ENCODE results near the gene HOXD13.

The HOXD13 gene

DNA sequence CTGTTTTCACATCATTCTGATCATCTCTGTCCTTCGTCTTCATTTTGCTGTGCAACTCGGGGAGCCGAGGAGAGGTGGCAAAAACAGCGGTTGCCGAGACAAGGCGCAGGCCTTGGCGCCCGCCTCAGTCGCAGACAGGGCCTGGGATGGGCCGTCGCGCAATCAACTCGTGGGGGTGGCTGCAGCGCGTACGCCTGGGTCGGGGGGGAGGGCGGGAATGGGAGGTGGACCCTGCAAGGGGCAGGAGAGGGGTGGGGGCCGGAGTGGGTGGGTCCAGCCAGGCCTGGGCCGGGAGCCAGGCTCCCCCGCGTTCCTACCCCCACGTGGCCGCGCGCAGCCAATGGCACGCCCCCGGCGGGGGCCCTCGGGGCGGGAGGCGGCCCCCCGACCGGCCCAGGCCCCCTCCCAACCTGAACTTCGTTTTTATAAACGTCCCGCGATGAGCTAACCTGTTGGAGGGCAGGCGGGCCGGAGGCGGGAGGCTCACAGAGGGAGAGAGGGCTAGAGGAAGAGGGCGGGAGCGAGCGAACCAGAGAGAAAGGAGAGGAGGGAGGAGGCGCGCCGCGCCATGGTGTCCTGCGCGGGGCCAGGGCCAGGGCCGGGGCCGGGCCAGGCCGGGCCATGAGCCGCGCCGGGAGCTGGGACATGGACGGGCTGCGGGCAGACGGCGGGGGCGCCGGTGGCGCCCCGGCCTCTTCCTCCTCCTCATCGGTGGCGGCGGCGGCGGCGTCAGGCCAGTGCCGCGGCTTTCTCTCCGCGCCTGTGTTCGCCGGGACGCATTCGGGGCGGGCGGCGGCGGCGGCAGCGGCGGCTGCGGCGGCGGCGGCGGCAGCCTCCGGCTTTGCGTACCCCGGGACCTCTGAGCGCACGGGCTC is at the start of gene HOXD13:
TSS of gene HOXD13 (plus strand) at position 452 of the 875 bp plus-strand sequence. CDS start at position 622, 170 bp downstream.
- no peak for DNase-seq

DNA sequence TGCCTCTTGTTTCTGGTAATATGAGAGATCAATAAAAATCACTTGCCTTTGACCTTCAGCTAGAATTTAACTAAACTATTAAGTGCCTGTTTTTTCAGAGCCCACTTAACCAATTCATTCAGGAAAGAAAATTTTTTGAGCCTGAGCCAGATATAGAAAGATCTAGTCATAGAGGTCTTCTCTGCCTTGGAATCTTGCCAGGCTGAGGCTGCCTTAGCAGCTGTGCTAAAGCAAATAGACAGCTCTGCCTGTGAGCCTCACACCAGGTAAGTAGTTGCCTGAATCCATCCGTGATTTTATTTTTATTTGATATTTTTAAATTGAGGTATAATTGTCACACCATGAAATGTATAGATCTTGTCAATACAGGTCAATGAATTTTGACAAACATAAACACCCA is 36.1 kb upstream of the HOXD13 start:
- no peak for DNase-seq

DNA sequence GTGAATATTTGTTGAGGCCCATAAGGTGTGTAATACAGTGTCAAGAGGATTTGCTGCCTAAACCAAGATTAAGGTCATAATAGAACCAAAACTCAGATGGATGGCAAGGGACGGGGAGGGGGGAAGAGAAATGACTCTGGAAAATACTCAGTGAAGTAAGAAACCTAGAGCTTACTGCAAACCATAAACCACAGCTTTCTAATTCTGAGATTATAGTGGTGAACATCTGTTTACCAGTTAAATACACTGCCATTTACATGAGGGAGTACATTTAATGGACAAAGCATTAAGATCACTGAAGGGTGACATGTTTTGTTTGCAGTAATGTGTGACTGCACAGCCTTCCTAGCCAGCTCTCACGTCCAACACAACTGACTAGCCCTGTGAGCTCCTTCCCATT is 28.6 kb upstream of the HOXD13 start:
- DNase-seq = no peak

DNA sequence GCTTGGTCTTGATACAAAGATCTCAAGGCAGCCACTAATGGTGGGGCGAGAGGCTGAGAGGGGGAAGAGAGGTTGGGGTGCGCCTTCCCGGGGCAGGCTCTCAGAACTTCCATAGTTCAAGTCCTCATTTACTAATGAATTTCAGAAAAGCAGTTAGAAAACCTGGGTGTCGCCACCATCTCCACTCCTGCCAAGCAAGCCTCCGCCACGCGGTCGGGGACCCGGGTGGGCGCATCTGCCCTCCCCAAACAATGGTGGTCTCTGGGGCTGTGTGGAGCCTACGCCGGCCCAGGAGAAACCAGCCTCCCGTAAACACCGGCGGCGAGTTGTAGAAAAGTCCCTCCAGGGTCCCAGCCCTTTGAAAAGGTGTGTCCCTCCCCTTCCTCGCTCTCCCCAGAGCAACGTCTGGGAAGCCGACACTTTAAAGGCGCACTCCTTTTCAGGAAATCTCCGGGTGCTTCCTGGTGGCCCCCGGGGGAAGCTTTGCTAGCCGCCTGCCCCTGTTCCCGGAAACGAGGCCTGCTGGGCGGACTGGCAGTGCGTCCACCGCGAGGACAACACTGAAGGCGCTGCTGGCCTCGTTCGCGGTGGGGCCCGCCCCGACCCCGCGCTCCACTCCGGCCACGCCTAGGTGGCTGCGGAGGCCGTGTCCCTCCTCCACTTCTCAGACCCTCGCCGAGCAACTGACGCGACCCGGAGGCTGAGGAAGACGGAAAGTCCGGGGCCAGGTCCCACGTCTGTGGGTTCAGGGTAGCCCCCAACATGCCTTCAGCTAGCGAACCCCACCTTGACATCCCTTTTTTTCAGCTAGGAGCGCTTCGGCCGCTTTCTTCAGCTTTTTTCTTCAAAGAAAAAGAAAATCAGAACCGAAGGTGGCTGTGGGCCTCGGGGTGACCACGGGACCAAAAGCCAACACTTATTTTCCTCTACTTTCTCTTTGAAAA is 25.6 kb upstream of the HOXD13 start:
- no peak for DNase-seq

DNA sequence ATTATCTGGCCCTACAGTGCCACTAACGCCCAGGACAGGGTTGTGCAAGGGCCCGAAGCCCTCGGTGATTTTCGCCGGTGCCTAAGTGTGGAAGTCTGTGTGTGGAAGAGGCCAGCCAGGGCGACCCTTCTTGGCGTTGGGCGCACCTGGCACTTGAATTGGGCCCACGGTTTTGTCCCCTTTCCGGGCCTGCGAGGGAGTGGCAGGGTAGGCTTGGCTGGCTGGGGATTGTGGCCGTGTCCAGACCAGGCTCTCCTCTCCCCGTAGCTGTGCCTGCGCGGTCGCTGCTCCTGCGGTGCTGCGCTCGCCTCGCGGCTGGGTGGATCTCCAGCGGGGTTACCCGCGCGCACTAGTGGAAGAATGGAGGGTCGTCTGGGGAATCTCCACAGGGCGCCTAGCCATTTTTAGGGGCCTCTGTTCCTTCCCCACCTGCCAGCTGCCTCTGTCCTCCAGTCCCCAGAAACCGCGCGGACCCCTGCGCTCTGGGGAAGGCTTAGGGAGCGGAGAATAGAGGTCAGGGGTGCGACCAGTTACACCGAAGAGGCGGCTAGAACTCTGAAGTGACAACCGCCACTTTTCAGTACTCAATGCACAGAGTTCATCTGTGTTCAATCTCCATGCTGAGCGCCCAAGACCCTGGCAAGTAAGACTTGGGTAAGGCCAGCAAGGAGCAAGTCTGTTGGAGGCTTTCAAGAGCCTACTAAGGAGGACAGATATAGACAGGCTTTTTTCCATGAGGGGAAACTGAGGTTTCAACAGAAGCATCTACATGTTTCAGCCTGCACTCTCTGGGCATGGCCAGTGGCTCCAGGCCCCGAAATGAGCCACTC is 24.7 kb upstream of the HOXD13 start:
- no peak for DNase-seq

DNA sequence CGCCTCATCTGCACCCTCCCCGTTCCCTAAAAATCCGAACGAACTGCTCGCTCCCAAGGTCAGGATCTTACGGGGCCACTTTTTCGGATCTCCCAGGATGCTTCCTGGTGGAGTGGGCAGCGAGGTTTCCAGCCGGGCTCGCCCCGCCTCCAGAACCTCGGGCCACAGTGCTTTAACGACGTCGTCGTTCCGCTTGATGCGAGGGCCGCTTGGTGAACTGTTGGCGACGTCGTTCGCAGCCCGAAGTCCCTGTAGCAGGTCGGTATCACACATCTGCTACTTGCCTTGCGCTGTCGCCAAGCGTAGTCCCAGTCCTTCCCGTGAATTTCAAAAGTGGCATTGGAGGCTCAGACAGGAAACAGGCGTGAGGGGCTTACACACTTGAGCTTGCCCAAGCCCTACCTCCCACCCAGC is 24.1 kb upstream of the HOXD13 start:
- DNase-seq = no peak

- DNase-seq = no peak
Observed at GRCh38 chr2:176071330-176072291, 20.9 kb upstream of the HOXD13 start.

- no peak for DNase-seq
Observed at GRCh38 chr2:176072292-176072669, 20.2 kb upstream of the HOXD13 start.

GRCh38 chr2:176072951-176073904 is 19.3 kb upstream of the HOXD13 start:
- DNase-seq = no peak

DNA sequence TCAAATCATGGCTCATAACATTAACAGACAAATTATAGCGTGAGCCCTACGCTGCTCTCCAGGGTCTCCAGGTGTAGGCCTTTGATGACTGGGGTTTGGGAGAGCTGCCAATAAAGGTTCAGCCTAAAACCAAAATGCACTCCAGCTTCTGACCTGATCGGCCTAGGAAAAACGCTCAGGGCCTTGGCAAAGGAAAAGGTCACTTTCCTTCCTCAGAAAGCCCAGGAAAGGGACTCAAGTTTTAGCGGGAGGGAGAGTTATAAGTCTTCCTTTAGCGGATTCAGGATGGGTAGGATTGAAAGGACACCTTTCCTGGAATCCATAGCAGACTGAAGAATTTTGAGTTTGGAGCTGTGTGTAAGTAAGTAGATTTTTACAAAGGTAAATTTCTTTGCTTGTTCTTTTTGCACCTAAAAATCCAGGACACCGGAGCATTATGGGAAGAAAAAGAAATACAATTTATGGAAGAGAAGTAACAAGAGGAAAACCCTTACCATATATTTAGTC is 17.5 kb upstream of the HOXD13 start:
- DNase-seq = no peak

DNA sequence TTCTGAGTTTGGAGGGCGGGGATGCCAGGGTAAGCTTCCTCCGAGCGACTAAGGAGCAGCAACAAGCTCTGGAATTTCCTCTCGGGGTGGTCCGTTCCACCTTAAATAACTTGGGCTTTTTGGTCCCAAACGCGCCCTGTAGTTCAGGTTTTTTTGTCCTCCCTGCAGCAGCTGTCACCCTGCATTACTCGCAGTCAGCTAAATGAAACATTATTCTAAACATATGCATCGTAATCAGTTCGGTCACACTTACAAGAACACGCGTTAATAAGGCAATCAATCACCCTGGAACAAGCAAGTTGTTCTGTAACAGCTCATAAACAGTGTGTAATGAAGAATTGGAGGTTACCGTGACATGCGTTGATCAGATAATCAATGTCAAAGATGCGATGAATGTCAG is 17.0 kb upstream of the HOXD13 start:
- no peak for DNase-seq

DNA sequence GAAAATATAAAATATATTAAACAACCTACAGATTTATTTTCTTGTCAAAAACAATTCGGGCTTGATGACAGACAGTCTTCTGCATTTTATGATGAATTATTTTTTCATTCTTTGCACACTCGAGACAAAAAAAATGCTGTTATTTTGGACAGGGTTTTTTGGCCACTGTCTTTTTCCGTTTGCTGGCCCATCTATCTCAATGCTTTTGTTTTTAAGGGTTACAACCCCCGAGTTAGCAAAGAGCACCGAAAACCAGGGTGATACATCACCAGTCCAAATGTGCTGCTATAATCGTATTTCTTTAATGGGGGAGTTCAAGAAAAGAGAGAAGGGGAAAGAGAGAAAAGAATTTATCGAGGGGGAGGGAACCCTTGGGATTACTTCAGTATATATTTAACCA is 16.5 kb upstream of the HOXD13 start:
- no peak for DNase-seq

- no peak for DNase-seq
Observed at GRCh38 chr2:176076796-176077195, 15.7 kb upstream of the HOXD13 start.

- DNase-seq = no peak
Observed at GRCh38 chr2:176078541-176079284, 13.8 kb upstream of the HOXD13 start.

DNA sequence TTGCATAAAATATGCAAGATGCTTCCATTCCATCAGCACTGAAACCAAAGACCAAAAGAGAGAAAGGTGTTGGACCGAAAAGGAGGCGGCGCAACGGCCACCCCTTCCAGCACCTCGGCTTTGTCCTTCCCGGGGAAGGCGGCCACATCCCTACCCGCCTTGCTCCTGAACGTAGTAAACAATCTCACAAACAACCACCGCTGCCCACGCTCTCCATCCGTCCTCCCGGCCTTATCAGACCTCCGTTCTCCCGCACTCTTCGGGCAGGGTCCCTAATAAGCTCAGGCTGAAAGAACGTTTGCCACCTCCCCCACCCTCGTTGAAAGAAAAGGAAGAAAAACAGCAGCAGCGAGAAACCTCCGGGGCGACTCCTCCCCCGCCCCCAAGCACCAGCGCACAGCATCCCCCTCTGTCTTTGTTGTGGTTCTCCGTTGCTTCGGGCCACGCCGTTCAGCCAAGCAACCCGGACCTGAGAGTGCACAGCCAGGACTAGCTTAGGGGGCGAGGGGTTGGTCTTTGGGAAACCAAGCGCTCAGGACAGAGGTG is 13.2 kb upstream of the HOXD13 start:
- DNase-seq = no peak

DNA sequence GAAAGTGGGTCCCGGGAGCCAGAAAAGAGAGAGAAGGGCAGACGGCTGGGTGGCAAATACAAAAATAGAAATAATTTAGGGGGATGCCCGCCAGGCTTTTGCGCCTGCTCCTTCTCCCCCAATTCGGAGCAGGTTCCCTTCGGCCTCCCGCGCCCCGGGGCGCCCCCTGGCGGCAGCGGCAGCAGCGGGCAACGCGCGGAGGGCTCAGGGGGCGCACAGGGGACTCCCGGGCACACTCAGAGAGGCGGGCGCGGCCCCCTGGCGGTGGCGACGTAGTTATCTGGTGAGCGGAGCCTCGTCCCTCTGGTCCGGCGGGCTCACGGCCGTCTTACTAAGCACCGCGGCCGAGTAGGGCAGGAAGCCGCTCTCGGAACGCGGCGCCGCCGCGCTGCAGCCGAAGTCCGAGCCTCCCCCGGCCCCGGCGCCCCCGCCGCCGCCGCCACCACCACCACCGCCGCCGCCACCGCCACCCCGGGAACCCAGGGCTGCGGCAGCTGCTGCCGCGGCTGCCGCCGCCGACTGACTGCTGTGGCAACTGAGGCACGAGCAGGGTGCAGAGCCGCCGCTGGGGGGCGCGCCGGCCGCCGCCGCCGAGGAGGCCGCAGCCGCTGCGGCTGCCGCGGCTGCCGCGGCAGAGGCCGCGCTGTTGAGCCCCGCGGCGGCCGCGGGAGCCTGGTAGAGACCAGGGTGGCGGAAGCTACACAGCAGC is 12.5 kb upstream of the HOXD13 start:
- no peak for DNase-seq

DNA sequence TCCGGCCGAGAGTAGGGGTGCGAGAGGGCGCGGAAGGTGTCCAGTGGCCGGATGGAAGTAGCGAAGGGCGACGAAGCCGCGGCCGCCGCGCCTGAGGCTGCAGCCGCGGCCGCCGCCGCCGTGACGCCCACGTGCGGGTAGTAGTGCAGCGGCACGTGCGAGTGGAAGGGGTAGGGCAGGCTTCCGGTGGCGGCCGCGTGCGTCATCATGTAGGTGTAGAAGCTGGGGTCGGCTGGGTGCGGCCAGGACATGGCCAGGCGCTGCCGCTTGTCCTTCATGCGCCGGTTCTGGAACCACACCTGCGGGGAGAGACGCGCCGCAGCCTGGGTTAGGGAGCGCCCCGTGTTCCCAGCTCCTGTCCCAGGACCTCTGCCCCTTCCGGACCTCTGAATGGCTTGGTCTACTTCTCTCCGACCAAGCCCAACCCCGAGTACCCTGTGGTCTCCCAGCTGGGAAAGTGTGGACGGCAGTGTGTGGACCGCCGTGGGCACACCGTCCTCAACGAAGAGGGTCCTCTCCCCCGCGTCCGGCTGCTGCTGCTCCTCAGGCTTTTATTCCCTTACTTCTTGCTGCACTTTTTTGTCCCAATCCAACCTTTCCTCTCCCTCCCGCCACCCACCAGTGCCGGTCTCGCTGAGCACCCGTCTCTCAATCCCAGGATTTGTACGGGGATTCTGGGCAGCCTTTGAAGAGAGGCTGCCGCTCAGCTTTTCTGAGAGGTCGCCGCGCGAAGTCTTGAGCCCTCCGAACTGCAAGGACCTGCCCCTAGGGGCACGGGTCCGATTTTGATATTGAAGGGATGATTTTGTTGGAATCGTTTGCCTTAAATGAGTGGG is 11.8 kb upstream of the HOXD13 start:
- DNase-seq = no peak
